GM23338 (cell line): ENCODE data around the gene S100A11. TPM values are rescaled to one million over a fixed set of nuclear protein-coding genes. Genes with fewer than 3 reads are reported as not detected.
A peak's percentile ranks its signal among the peaks of the same experiment; 100 is the strongest.

Experiments used
- ATAC-seq: fragments of 200-7000 bp; cut with Tn5 transposase; 3 replicates; pipeline ENCODE4 v1.9.1; 2020
- DNase-seq: peaks from one replicate; pipeline ENCODE4 v3.0.0-alpha.2; 2015; ENCODE audit warnings: low spot score
- H2AFZ ChIP-seq: fragments of 200-600 bp; sonication (generic); 2 replicates; pipeline ENCODE4 v1.8.0; 2016; ENCODE audit warnings: antibody characterized with exemption, mild to moderate bottlenecking, moderate library complexity
- H3F3A ChIP-seq: fragments of 200-600 bp; sonication (generic); replicated peaks from 2 replicates; pipeline ENCODE4 v1.8.0; 2017; ENCODE audit warnings: antibody characterized with exemption, mixed run types, low read depth
- H3K27ac ChIP-seq: fragments of 200-600 bp; sonication (generic); 2 replicates; pipeline ENCODE4 v1.6.1; 2016; ENCODE audit warnings: low read depth
- H3K27me3 ChIP-seq: fragments of 200-600 bp; sonication (generic); 2 replicates; pipeline ENCODE4 v1.8.0; 2016; ENCODE audit warnings: mild to moderate bottlenecking, mixed run types, moderate library complexity; ENCODE audit not compliant: insufficient read depth
- H3K36me3 ChIP-seq: fragments of 200-600 bp; sonication (generic); 2 replicates; pipeline ENCODE4 v1.8.0; 2016; ENCODE audit warnings: mild to moderate bottlenecking; ENCODE audit not compliant: insufficient read depth
- H3K4me1 ChIP-seq: fragments of 200-600 bp; sonication (generic); 2 replicates; pipeline ENCODE4 v1.8.0; 2016; ENCODE audit warnings: mild to moderate bottlenecking, moderate library complexity; ENCODE audit not compliant: insufficient read depth
- H3K4me2 ChIP-seq: fragments of 200-600 bp; sonication (generic); 2 replicates; pipeline ENCODE4 v1.7.1; 2017; ENCODE audit warnings: mixed run types
- H3K4me3 ChIP-seq: fragments of 200-600 bp; sonication (generic); 2 replicates; pipeline ENCODE4 v1.6.1; 2016; ENCODE audit warnings: mixed run types
- H3K79me2 ChIP-seq: fragments of 200-600 bp; sonication (generic); replicated peaks from 2 replicates; pipeline ENCODE4 v1.8.0; 2017; ENCODE audit warnings: mild to moderate bottlenecking; ENCODE audit not compliant: insufficient read depth
- H3K9me2 ChIP-seq: fragments of 200-600 bp; sonication (generic); 2 replicates; pipeline ENCODE4 v1.8.0; 2017; ENCODE audit not compliant: insufficient read depth
- H4K20me1 ChIP-seq: fragments of 200-600 bp; sonication (generic); replicated peaks from 2 replicates; pipeline ENCODE4 v1.8.0; 2017; ENCODE audit warnings: mild to moderate bottlenecking; ENCODE audit not compliant: insufficient read depth
- H3K27ac Mint-ChIP-seq: 2 replicates; pipeline ENCODE4 v1.8.0; 2020; ENCODE audit warnings: inconsistent platforms, mild to moderate bottlenecking, moderate library complexity, mixed read lengths
- H3K27me3 Mint-ChIP-seq: 3 replicates; pipeline ENCODE4 v1.8.0; 2022; ENCODE audit warnings: low read depth, mild to moderate bottlenecking, moderate library complexity, mixed read lengths, inconsistent platforms; ENCODE audit not compliant: insufficient read depth, poor library complexity
- H3K36me3 Mint-ChIP-seq: 3 replicates; pipeline ENCODE4 v1.8.0; 2021; ENCODE audit warnings: low read depth, mild to moderate bottlenecking, inconsistent platforms, moderate library complexity, mixed read lengths
- H3K4me1 Mint-ChIP-seq: 3 replicates; pipeline ENCODE4 v1.8.0; 2020; ENCODE audit warnings: mild to moderate bottlenecking, inconsistent platforms, mixed read lengths
- H3K4me3 Mint-ChIP-seq: 3 replicates; pipeline ENCODE4 v1.8.0; 2021; ENCODE audit warnings: moderate library complexity, mild to moderate bottlenecking, inconsistent platforms, mixed read lengths
- H3K9me3 Mint-ChIP-seq: 3 replicates; pipeline ENCODE4 v1.8.0; 2020; ENCODE audit warnings: moderate library complexity, mild to moderate bottlenecking, inconsistent platforms, mixed read lengths
- CREB1 ChIP-seq: fragments of 250-450 bp; sonication (Bioruptor Pico); IDR thresholded peaks from 2 replicates; pipeline ENCODE4 v1.5.0; 2020; ENCODE audit warnings: low read depth, mild to moderate bottlenecking, moderate library complexity
- EZH2 ChIP-seq: fragments of 200-600 bp; sonication (generic); IDR thresholded peaks from one replicate; pipeline ENCODE4 v1.8.0; 2017; ENCODE audit warnings: antibody characterized with exemption, mild to moderate bottlenecking, low read depth; ENCODE audit not compliant: unreplicated experiment
- EZH2phosphoT487 ChIP-seq: fragments of 200-600 bp; sonication (generic); IDR thresholded peaks from one replicate; pipeline ENCODE4 v1.8.1; 2018; ENCODE audit warnings: antibody characterized with exemption; ENCODE audit not compliant: unreplicated experiment
- JUNB ChIP-seq: IDR thresholded peaks from one replicate; pipeline ENCODE4 v1.6.1; 2016; ENCODE audit warnings: antibody characterized with exemption; ENCODE audit not compliant: unreplicated experiment
- NANOG ChIP-seq: IDR thresholded peaks from 2 replicates; pipeline ENCODE4 v1.6.1; 2016; ENCODE audit warnings: antibody characterized with exemption, borderline replicate concordance
- POLR2AphosphoS5 ChIP-seq: IDR thresholded peaks from 2 replicates; pipeline ENCODE4 v1.6.1; 2016; ENCODE audit warnings: antibody characterized with exemption, low read depth
- STAT1 ChIP-seq: IDR thresholded peaks from one replicate; pipeline ENCODE4 v1.6.1; 2016; ENCODE audit warnings: antibody characterized with exemption; ENCODE audit not compliant: unreplicated experiment
- polyA plus RNA-seq: library from polyadenylated mRNA; unstranded; fragments of >200 nt; fragmentation: Nextera tagmentation; extraction: Ambion mirVana; gene quantifications from 2 replicates; pipeline ENCODE4 v1.2.1, GENCODE V29; 2016
- total RNA-seq: library from RNA; depleted of rRNA; stranded (reverse); fragments of >200 nt; shearing (Covaris generic); gene quantifications from 2 replicates; pipeline ENCODE4 v1.2.3, GENCODE V29; 2014
- TF ChIP-seq, protein P1 (sequence below), 2 experiments: fragments of 200-600 bp in 1 of 2; sonication (generic) in 1 of 2; conservative IDR thresholded peaks; 2 replicates each; pipeline versions ENCODE4 v1.5.1 to v1.6.1; 2016 to 2017; ENCODE audit warnings: antibody characterized with exemption in 2 of 2, low read depth in 2 of 2, mild to moderate bottlenecking in 2 of 2, moderate library complexity in 1 of 2
- TF ChIP-seq, protein P2 (sequence below): IDR thresholded peaks from 2 replicates; pipeline ENCODE4 v1.6.1; 2016; ENCODE audit warnings: antibody characterized with exemption
- TF ChIP-seq, protein P3 (sequence below): fragments of 250-450 bp; sonication (Bioruptor Pico); IDR thresholded peaks from 2 replicates; pipeline ENCODE4 v1.5.0; 2020; ENCODE audit warnings: mild to moderate bottlenecking, moderate library complexity

Gene S100A11
- total and polyA plus RNA-seq, 2 experiments from 2014 or later, result 73.1 to 596 TPM

DNA sequence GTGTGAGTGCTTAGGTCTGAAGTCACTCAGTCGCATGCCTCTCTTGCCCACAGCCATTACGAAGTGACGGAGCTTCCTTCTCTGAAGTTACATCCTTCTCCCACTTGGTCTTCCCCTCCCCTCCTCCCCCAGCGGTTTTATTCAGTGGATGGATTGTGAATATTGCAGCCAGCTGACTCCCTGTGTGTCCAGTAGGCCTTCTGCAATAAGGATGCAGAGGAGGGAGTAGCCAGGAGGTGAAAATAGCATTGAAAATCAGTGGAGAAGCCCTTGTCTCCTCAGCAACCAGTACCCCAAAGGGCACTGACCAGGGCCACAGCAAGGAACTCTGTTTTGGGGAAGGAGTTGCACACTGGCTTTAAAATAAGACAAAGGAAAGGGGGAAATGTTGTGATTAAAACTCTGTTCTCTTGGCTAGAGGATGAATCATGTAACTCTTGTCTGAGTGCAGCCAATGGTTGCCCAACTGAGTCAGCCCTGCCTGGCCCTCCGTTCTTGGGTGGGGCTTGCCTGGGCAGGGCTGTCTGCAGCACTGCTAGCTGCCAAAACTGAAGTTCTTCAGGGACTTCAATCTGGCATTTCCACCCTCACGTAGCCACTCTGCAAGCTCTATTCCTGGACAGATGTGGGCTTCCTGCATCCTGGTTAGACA lies 47.5 kb downstream of the S100A11 start:
- Histone ChIP-seq H3K27ac (no peak overlapping the region), H3K4me1 (peaks cover 36% of the 10 kb centered on the region), H4K20me1 (peaks cover 11% of the 10 kb centered on the region; the same call in 1 of the 2 replicates), H3K79me2 (peaks cover 51% of the 10 kb centered on the region), H2AFZ (no peak overlapping the region), H3K4me2 (peak overlapping the region; percentile 36; the same call in 1 of the 2 replicates), H3K27me3 (peaks cover 13% of the 10 kb centered on the region), H3K36me3 (peaks cover 15% of the 10 kb centered on the region; the same call in 1 of the 2 replicates), H3K9me2 (no peaks in the 10 kb centered on the region; the same call in 1 of the 2 replicates), H3F3A (peaks cover 3% of the 10 kb centered on the region; the same call in 1 of the 2 replicates), H3K4me3 (no peak overlapping the region)
- H3K27ac Mint-ChIP-seq, result no peak overlapping the region
- DNase-seq (no peak), ATAC-seq (no peak)
- H3K27me3 Mint-ChIP-seq, result peaks cover 21% of the 10 kb centered on the region
- H3K4me1 Mint-ChIP-seq, result peaks cover 33% of the 10 kb centered on the region
- TF ChIP-seq POLR2AphosphoS5 (no peak), CREB1 (no peak), JUNB (no peak), EZH2 (no peak), STAT1 (no peak)
- TF ChIP-seq, protein P1, sequence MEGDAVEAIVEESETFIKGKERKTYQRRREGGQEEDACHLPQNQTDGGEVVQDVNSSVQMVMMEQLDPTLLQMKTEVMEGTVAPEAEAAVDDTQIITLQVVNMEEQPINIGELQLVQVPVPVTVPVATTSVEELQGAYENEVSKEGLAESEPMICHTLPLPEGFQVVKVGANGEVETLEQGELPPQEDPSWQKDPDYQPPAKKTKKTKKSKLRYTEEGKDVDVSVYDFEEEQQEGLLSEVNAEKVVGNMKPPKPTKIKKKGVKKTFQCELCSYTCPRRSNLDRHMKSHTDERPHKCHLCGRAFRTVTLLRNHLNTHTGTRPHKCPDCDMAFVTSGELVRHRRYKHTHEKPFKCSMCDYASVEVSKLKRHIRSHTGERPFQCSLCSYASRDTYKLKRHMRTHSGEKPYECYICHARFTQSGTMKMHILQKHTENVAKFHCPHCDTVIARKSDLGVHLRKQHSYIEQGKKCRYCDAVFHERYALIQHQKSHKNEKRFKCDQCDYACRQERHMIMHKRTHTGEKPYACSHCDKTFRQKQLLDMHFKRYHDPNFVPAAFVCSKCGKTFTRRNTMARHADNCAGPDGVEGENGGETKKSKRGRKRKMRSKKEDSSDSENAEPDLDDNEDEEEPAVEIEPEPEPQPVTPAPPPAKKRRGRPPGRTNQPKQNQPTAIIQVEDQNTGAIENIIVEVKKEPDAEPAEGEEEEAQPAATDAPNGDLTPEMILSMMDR (conservative IDR thresholded peaks at IDR 0.05; ENCODE audit: low read depth in 2 of 2), result no peak
- TF ChIP-seq, protein P2, sequence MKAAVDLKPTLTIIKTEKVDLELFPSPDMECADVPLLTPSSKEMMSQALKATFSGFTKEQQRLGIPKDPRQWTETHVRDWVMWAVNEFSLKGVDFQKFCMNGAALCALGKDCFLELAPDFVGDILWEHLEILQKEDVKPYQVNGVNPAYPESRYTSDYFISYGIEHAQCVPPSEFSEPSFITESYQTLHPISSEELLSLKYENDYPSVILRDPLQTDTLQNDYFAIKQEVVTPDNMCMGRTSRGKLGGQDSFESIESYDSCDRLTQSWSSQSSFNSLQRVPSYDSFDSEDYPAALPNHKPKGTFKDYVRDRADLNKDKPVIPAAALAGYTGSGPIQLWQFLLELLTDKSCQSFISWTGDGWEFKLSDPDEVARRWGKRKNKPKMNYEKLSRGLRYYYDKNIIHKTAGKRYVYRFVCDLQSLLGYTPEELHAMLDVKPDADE, result no peak
- no peak overlapping the region for H3K4me3 Mint-ChIP-seq
- H3K36me3 Mint-ChIP-seq, result no peaks in the 10 kb centered on the region
- no peaks in the 10 kb centered on the region for H3K9me3 Mint-ChIP-seq

DNA sequence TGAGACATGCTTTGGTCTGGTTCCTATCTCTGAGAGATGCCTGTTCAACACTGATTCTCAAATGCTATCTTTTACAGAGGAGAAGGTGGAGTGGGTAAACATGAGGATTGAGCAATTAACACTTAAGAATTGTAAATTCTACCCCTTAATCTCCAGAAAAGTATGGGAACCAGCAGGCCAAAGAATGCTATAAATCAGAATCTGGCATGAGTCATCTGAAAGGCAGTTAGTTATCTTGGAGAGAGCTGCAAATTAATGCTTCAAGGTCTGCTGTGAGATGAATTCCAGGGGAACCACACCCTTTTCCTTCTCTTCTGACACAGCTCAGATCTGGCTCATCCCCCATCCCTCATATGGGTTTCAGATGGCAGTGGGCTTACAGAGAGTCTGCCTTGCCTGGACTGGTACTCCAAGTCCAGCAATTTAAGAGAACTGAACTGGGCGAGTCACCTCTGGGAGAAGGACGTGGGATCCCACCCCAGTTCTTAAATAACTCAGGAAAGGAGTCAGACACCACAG lies 48.3 kb downstream of the S100A11 start:
- Histone ChIP-seq H3K36me3 (peaks cover 15% of the 10 kb centered on the region; the same call in 1 of the 2 replicates), H2AFZ (no peak overlapping the region), H3K27ac (0 out of 2 replicates have a peak overlapping the region, but pooled peaks have one; percentile 47), H3K79me2 (peaks cover 51% of the 10 kb centered on the region), H3K9me2 (no peaks in the 10 kb centered on the region; the same call in 1 of the 2 replicates), H4K20me1 (peaks cover 11% of the 10 kb centered on the region; the same call in 1 of the 2 replicates), H3K27me3 (peaks cover 8% of the 10 kb centered on the region; the same call in 1 of the 2 replicates), H3K4me3 (no peak overlapping the region), H3K4me1 (peaks cover 36% of the 10 kb centered on the region), H3K4me2 (peak overlapping the region; percentile 36; the same call in 1 of the 2 replicates), H3F3A (peaks cover 3% of the 10 kb centered on the region; the same call in 1 of the 2 replicates)
- Mint-ChIP-seq H3K27me3 (peaks cover 16% of the 10 kb centered on the region), H3K4me3 (no peak overlapping the region), H3K27ac (no peak overlapping the region), H3K36me3 (no peaks in the 10 kb centered on the region), H3K9me3 (no peaks in the 10 kb centered on the region), H3K4me1 (peaks cover 33% of the 10 kb centered on the region)
- DNase-seq, result no peak
- no peak for ATAC-seq
- TF ChIP-seq CREB1, result no peak
- TF ChIP-seq, protein P3, sequence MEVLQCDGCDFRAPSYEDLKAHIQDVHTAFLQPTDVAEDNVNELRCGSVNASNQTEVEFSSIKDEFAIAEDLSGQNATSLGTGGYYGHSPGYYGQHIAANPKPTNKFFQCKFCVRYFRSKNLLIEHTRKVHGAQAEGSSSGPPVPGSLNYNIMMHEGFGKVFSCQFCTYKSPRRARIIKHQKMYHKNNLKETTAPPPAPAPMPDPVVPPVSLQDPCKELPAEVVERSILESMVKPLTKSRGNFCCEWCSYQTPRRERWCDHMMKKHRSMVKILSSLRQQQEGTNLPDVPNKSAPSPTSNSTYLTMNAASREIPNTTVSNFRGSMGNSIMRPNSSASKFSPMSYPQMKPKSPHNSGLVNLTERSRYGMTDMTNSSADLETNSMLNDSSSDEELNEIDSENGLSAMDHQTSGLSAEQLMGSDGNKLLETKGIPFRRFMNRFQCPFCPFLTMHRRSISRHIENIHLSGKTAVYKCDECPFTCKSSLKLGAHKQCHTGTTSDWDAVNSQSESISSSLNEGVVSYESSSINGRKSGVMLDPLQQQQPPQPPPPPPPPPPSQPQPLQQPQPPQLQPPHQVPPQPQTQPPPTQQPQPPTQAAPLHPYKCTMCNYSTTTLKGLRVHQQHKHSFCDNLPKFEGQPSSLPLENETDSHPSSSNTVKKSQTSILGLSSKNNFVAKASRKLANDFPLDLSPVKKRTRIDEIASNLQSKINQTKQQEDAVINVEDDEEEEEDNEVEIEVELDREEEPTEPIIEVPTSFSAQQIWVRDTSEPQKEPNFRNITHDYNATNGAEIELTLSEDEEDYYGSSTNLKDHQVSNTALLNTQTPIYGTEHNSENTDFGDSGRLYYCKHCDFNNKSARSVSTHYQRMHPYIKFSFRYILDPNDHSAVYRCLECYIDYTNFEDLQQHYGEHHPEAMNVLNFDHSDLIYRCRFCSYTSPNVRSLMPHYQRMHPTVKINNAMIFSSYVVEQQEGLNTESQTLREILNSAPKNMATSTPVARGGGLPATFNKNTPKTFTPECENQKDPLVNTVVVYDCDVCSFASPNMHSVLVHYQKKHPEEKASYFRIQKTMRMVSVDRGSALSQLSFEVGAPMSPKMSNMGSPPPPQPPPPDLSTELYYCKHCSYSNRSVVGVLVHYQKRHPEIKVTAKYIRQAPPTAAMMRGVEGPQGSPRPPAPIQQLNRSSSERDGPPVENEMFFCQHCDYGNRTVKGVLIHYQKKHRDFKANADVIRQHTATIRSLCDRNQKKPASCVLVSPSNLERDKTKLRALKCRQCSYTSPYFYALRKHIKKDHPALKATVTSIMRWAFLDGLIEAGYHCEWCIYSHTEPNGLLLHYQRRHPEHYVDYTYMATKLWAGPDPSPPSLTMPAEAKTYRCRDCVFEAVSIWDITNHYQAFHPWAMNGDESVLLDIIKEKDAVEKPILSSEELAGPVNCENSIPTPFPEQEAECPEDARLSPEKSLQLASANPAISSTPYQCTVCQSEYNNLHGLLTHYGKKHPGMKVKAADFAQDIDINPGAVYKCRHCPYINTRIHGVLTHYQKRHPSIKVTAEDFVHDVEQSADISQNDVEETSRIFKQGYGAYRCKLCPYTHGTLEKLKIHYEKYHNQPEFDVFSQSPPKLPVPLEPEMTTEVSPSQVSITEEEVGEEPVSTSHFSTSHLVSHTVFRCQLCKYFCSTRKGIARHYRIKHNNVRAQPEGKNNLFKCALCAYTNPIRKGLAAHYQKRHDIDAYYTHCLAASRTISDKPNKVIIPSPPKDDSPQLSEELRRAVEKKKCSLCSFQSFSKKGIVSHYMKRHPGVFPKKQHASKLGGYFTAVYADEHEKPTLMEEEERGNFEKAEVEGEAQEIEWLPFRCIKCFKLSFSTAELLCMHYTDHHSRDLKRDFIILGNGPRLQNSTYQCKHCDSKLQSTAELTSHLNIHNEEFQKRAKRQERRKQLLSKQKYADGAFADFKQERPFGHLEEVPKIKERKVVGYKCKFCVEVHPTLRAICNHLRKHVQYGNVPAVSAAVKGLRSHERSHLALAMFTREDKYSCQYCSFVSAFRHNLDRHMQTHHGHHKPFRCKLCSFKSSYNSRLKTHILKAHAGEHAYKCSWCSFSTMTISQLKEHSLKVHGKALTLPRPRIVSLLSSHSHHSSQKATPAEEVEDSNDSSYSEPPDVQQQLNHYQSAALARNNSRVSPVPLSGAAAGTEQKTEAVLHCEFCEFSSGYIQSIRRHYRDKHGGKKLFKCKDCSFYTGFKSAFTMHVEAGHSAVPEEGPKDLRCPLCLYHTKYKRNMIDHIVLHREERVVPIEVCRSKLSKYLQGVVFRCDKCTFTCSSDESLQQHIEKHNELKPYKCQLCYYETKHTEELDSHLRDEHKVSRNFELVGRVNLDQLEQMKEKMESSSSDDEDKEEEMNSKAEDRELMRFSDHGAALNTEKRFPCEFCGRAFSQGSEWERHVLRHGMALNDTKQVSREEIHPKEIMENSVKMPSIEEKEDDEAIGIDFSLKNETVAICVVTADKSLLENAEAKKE (CRISPR knock-in tag), result no peak
- TF ChIP-seq EZH2, result no peak
- TF ChIP-seq POLR2AphosphoS5, result no peak
- no peak for TF ChIP-seq EZH2phosphoT487
- no peak for TF ChIP-seq NANOG
- TF ChIP-seq STAT1, result no peak
